22Rv1 (cell line): ENCODE data around the gene ARL15.

Experiments used
- H3K27ac ChIP-seq: fragments of 450-650 bp; 2 replicates; pipeline ENCODE4 v1.5.1; 2017
- ZFX ChIP-seq: fragments of 450-650 bp; IDR thresholded peaks from 2 replicates; pipeline ENCODE4 v1.6.1; 2017; ENCODE audit warnings: antibody characterized with exemption, borderline replicate concordance
- TF ChIP-seq, protein P1 (sequence below): fragments of 450-650 bp; IDR thresholded peaks from 2 replicates; pipeline ENCODE4 v1.5.1; 2017; ENCODE audit warnings: mild to moderate bottlenecking

Gene ARL15

DNA sequence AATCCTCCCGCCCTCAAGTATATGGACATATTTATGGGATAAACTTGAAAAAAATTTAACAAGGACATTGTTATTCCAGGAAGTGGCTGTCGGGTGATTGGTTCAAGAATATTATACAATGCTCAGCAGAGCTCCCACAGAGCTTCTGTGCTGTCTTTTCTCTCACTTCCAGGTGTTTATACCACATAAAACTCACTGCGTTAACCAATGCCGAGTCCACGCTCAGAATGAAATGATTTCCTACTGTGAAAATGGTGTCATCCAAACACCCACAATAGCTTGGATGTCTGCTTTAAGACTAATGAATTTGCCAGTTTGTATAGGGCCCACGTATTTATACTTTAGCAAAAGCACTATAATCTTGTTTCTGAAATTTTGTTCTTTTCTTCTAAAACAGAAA, 381.7 kb downstream of the ARL15 start:
- TF ChIP-seq, protein P1, sequence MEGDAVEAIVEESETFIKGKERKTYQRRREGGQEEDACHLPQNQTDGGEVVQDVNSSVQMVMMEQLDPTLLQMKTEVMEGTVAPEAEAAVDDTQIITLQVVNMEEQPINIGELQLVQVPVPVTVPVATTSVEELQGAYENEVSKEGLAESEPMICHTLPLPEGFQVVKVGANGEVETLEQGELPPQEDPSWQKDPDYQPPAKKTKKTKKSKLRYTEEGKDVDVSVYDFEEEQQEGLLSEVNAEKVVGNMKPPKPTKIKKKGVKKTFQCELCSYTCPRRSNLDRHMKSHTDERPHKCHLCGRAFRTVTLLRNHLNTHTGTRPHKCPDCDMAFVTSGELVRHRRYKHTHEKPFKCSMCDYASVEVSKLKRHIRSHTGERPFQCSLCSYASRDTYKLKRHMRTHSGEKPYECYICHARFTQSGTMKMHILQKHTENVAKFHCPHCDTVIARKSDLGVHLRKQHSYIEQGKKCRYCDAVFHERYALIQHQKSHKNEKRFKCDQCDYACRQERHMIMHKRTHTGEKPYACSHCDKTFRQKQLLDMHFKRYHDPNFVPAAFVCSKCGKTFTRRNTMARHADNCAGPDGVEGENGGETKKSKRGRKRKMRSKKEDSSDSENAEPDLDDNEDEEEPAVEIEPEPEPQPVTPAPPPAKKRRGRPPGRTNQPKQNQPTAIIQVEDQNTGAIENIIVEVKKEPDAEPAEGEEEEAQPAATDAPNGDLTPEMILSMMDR = no peak
- no peak for TF ChIP-seq ZFX
- no peak overlapping the region for H3K27ac ChIP-seq

DNA sequence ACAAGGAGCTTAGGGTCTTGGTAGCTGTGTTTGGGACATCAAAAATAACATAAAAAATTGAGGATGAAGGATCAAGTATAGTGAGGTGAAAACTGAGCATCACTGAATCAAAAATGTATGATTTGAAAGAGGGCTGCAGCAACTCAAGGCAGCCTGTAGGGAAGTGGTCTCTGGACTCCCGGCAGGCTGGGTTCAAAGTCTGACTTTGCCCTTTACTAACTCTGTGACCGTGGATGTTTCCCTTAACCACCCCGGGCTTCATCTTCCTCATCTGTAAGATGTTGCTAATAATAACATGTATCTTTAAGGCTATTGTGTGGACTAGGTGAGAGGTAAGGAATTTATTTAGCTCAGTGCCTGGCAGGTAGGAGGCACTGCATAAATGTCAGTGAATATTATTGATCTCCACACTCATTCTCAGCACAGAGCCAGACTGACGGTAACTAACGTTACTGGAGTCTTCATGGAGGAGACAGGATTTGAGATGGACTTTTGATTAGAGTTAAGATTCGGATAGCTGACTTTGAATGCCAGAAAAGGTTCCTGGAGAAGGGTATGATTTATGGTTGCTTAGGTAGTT, 382.6 kb downstream of the ARL15 start:
- H3K27ac ChIP-seq = no peak overlapping the region
- TF ChIP-seq, protein P1 = no peak
- no peak for TF ChIP-seq ZFX

DNA sequence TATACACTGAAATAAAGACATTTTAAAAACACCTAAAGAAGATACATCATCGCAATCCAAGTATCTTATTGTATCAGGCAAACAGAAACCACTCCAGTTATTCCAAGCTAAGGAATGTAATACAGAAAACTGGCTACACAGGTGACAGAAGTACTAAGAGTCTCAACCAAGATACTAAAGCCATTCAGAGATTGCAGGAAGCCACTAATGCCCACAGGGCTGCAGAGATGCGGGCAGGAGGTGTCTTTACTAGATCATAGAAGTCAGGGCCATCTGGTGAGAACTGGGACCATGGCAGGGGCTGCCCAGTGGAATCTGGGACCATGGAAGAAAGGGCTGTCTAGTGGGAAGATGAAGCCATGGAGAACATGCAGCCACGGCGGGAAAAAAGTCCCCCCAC, 384.3 kb downstream of the ARL15 start:
- H3K27ac ChIP-seq = no peak overlapping the region
- TF ChIP-seq, protein P1 = no peak

DNA sequence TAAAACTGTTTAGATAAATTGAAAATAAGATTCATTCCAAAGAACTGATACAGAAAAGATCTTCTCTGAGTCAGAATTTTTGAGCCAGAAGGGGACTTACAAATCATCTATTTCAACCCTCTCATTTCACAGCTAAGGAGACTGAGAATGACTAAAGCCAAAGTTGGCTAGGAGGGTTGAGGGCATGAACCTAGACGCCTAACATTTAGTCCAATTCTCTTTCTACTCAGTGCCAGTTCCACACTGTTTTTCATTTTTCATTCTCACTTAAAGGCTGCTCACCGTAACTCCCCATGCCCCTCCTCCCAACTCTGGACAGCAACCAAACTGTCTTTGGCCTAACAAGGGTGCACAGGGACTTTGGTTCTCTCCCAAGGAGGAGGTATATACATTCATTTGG, 386.0 kb downstream of the ARL15 start:
- TF ChIP-seq, protein P1 = no peak
- no peak for TF ChIP-seq ZFX
- no peak overlapping the region for H3K27ac ChIP-seq

DNA sequence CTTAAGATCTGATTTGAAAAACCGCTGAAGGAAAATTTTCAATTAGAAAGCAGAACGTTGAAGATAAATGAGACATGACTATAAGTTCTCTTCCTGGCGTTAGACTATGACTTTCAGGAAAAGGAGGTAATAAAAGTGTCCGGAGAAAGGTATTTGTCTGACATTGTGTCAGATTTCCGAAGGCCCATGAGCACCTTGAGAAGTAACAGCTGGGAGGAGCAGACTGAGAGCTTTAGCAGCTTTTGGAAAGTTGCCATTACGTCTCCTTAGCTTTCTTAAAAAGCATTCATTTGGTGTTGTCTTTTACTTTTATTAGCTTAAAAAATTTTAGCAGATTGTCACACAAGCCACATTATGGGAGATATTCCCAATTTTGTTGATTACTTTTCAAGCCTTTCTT, 386.4 kb downstream of the ARL15 start:
- H3K27ac ChIP-seq = no peak overlapping the region
- TF ChIP-seq, protein P1 = no peak
- TF ChIP-seq ZFX = no peak

DNA sequence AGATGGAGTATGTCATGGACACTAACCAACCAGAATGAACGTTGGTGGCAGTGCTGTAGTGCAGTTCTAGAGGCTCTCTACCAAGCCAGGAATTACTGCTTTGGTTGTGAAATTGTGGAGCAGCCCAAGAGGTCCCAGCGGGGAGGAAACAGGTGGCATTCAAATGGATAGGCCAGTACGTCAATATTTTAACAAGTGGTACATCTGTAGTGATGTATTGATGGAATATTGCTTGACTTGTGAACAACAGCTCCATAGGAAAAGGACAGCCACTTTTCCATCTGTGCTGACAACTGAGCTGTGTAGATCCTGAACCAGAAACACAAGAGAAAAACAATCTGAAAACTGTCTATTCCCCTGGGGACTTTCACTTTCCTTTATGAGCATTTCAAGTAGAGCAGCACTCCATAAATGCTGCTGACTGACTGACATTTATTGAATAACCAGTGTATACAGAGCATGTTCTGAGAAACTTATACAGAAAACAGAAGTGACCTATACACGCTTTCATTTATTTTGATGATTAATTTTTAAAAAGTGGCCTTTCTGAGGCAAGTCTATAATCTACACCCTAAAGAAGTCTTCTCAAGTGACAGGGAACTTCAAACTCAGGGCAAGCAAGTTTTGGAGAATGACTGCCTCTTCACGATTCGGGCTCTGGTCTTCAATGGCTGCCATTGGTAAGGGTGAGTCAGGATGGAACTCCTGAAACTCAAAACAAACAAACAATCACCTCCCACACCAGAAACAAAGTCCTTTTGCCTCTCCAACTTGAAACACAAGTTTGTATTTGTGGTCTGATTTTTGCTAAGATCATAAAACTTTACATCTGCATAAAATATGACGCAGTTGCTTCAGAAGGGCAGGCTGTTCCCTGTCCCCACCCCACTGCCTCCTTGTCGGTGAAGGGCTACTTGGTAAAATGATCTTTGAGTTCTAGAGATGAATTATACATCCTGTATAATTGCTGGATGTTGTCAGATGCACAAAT, 387.6 kb downstream of the ARL15 start:
- TF ChIP-seq ZFX = no peak
- TF ChIP-seq, protein P1 = no peak

DNA sequence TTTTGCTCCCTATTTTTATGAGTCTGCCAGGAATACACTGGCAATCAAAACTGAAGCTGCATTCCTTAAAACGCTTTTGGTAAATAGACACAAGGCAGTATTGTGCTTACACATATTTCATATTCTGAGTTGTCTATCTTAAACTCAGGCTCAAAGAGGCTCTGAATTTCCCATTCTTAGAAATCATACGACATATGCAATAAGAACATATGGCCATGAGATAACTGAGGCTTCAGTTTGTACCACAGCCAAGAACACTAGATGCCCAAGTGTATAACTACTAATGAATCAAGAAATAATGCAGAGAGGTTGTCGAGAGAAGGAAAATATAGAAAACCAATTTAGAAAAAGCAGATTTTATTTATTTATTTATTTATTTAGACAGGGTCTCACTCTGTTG, 392.5 kb downstream of the ARL15 start:
- no peak overlapping the region for H3K27ac ChIP-seq
- TF ChIP-seq ZFX = no peak
- TF ChIP-seq, protein P1 = no peak

More for the DNA sequence above, 387.6 kb downstream of the ARL15 start:
- no peak overlapping the region for H3K27ac ChIP-seq
